Prostate gland (tissue), 2 donors: ENCODE measurements around the gene NUTM2A.
"Not testable (repeated sequence)": the region's sequence is repeated elsewhere in the genome, so short reads cannot be mapped to it uniquely, and the experiment has no call there.

Experiments used
- POLR2A ChIP-seq: fragments of 450-650 bp; IDR thresholded peaks from one replicate; pipeline ENCODE4 v1.6.1; 2016; ENCODE audit warnings: antibody characterized with exemption, mild to moderate bottlenecking
- TF ChIP-seq, protein P1 (sequence below), 4 experiments: fragments of 200-600 bp in 2 of 4; fragments of 450-650 bp in 2 of 4; sonication (generic) in 2 of 4; IDR thresholded peaks; 1 replicate in 3 of 4; 2 replicates in 1 of 4; pipeline ENCODE4 v1.5.1; 2016 to 2019; ENCODE audit warnings: antibody characterized with exemption in 4 of 4, mild to moderate bottlenecking in 2 of 4, moderate library complexity in 2 of 4

GRCh38 chr10:87239346-87239808 lies 14.1 kb downstream of the NUTM2A start:
- TF ChIP-seq, protein P1, sequence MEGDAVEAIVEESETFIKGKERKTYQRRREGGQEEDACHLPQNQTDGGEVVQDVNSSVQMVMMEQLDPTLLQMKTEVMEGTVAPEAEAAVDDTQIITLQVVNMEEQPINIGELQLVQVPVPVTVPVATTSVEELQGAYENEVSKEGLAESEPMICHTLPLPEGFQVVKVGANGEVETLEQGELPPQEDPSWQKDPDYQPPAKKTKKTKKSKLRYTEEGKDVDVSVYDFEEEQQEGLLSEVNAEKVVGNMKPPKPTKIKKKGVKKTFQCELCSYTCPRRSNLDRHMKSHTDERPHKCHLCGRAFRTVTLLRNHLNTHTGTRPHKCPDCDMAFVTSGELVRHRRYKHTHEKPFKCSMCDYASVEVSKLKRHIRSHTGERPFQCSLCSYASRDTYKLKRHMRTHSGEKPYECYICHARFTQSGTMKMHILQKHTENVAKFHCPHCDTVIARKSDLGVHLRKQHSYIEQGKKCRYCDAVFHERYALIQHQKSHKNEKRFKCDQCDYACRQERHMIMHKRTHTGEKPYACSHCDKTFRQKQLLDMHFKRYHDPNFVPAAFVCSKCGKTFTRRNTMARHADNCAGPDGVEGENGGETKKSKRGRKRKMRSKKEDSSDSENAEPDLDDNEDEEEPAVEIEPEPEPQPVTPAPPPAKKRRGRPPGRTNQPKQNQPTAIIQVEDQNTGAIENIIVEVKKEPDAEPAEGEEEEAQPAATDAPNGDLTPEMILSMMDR (IDR thresholded peaks at IDR 0.05) = not testable (repeated sequence)
- TF ChIP-seq POLR2A = not testable (repeated sequence)
